ENCODE data around the gene ARID1B. TPM values are rescaled to one million over a fixed set of nuclear protein-coding genes. Genes with fewer than 3 reads are reported as not detected.
A peak's percentile ranks its signal among the peaks of the same experiment; 100 is the strongest.

The ARID1B gene
- total RNA-seq, 1 donor from 2014 or later, result 49.2 TPM

- ATAC-seq (ENCODE audit: poor library complexity) (no peak), DNase-seq (no peak)
- intact Hi-C loops (cut with DNase I), result no loop called here
Measured at GRCh38 chr6:157078326-157078725, 301.1 kb downstream of the ARID1B start.

DNA sequence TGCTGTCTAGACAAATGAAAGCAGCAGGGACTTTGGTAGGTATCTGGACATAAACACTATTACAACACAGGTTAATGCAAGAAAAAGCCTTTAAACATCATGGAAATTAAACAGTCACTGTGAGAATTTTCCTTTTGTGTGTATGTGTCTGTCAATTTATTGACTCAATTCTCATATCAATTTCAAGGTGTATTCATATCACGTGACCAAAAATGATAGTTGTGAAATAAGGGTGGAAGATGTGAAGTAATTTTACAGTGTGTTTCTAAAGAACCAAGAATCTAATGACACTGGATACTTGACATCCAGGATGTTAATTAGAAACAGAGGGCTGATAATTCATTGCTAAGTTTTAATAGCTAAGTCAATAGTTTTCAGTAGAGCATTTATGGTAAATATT lies 302.1 kb downstream of the ARID1B start:
- intact Hi-C loops (cut with DNase I), result no loop called here
- DNase-seq (no peak), ATAC-seq (ENCODE audit: poor library complexity) (no peak)

GRCh38 chr6:157079771-157080170 lies 302.6 kb downstream of the ARID1B start:
- no peak for ATAC-seq (ENCODE audit: poor library complexity)
- DNase-seq, result no peak
- intact Hi-C loops (cut with DNase I), result no loop called here

- ATAC-seq (ENCODE audit: poor library complexity), result no peak
- intact Hi-C loops (cut with DNase I), result no loop called here
Measured at GRCh38 chr6:157080986-157081391, 303.8 kb downstream of the ARID1B start.

GRCh38 chr6:157083343-157083742 lies 306.2 kb downstream of the ARID1B start:
- DNase-seq (no peak), ATAC-seq (ENCODE audit: poor library complexity) (no peak)
- intact Hi-C loops (cut with DNase I), result no loop called here

More at GRCh38 chr6:157080986-157081391, 303.8 kb downstream of the ARID1B start:
- DNase-seq, result no peak

DNA sequence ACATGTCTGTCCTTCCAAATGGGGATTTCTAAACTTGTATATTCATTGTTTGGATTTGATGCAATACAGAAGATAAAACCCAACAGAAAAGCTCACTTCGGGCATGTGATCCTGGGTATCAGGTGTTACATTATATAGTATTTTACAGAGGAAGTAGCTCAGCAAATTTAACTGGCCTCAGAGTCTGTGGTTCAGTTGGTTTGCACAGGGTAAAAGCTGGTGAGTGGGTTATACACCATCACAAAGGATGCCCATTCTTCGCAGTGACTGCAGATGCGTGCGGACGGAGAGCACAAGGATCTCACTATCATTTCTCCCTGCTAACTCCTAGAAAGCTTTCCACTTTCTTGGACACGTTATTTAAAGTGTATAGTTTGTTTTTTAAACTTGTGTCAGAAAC lies 309.5 kb downstream of the ARID1B start:
- intact Hi-C loops (cut with DNase I), result no loop called here
- ATAC-seq (ENCODE audit: poor library complexity), result no peak
- DNase-seq, result no peak

DNA sequence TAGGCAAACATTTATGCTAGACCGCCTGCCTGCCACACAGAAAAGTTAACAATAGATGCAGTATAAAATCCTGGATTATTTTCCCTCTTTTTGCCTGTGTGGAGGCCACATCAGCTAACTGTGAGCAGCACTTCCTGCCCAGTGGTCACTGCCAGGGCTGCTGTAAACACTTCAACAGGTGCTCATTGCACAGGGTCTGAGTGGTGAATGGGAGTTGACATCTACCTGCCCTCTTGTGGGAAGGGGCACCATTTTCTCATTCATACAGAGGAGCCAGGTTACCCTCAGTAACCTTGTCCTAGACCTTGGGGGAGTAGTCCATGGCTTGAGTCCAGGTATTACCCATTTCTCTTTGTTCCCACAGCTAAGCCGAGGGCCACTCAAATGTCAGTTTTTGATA lies 310.8 kb downstream of the ARID1B start:
- intact Hi-C loops (cut with DNase I), result no loop called here
- ATAC-seq (ENCODE audit: poor library complexity) (peak; percentile 37), DNase-seq (no peak)

GRCh38 chr6:157088841-157089240 lies 311.7 kb downstream of the ARID1B start:
- no peak for DNase-seq
- intact Hi-C loops (cut with DNase I), result no loop called here
- no peak for ATAC-seq (ENCODE audit: poor library complexity)

DNA sequence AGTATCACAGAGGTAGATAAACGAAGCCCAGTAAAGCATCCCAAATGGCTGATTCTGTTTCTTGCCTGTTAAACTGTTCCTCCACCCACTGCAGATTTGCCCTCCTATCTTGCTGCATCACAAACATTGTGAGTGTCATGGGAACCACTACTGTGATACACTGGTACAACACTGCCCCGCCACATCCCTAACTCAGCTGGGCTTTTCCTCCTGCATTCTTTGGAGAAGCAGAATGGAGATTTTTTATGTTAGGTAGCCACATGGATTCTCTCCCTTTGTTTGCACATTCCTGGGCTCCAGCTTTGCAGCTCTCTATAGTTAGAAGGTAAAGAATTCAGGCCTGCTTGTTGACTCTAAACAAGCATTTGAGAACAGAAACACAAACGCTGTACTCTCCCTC lies 312.1 kb downstream of the ARID1B start:
- ATAC-seq (ENCODE audit: poor library complexity) (no peak), DNase-seq (no peak)
- intact Hi-C loops (cut with DNase I), result no loop called here

DNA sequence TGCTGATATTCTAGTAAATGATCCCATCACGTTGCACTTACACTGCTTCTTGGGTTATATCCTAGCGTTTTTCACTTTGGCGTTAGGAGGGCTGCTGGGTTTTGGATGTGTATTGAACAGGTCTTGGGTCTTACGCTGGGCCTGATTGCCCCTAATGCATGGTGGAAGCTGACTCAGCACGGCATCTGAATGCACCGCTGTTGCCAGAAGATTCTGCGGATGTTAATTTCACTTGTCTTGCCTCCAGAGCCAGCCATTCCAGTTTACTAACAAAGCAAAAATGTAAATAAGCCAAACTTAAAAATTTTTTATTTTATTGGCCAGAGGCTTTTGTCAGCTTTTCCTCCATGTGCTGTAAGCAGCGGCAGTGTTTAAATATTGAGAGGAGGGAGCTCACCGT lies 312.7 kb downstream of the ARID1B start:
- ATAC-seq (ENCODE audit: poor library complexity) (no peak), DNase-seq (no peak)
- intact Hi-C loops (cut with DNase I), result no loop called here

DNA sequence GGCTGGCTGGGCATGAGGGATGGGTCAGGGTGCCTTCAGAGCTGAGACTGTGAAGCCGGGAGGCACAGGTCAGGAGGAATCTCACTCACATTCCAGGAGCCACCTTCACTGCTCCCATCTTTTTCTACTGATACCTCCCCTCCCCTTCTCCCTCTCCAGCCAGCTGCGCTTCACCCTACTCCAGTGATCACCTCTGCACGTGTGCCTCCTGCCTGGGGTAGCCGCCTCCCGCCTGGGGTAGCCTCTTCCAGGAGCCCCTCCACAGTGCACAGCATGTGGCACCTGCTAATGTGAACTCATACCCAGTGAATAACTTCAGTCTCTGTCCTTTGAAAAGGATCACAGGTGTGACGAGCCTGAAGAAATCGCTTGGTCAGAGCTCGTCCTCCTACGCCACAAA lies 313.6 kb downstream of the ARID1B start:
- intact Hi-C loops (cut with DNase I), result no loop called here
- DNase-seq, result no peak
- ATAC-seq (ENCODE audit: poor library complexity), result no peak

DNA sequence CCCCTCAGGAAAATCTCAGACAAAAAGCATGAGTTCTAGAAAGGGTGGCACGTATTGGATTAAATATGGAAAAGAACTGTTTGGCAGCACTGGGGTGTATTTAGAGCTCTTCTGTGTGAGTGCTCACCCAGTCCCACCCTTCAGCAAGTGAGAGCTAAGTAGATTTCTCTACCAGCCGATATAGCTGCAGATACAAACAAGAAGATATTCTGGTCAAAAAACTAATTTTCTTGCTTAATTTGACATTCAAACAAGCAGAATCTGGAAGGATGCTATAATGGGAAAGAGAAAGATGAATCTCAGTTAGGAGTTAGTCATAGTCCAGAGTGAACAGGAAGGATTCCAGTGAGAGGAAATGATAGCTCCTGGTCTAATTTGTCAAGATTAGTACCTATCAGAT lies 314.1 kb downstream of the ARID1B start:
- ATAC-seq (ENCODE audit: poor library complexity) (no peak), DNase-seq (no peak)
- intact Hi-C loops (cut with DNase I), result no loop called here

GRCh38 chr6:157091856-157092460 lies 314.8 kb downstream of the ARID1B start:
- intact Hi-C loops (cut with DNase I), result no loop called here
- ATAC-seq (ENCODE audit: poor library complexity) (peak; percentile 33), DNase-seq (no peak)

GRCh38 chr6:157092736-157093135 lies 315.6 kb downstream of the ARID1B start:
- DNase-seq, result no peak
- intact Hi-C loops (cut with DNase I), result no loop called here
- peak; percentile 68 for ATAC-seq (ENCODE audit: poor library complexity)

DNA sequence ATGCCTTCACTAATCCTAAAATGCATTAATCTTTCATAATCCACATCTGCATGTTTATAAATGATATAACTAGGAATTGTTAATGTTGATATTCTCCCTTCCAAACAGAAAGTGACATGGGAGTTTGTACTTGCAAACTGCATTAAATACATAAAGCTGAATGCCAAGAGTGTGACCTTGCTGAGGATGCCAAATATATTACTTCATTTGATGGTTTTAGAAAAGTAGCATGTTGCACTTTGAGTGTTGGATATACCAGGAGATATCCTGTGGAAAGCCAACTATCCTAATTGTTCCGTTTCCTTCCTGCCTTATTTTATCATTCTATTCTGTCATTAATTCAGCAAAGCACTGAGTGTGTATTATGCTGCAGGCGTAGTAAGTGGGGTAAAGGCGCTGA lies 316.4 kb downstream of the ARID1B start:
- intact Hi-C loops (cut with DNase I), result no loop called here
- no peak for ATAC-seq (ENCODE audit: poor library complexity)
- DNase-seq, result no peak

GRCh38 chr6:157094038-157094437 lies 316.9 kb downstream of the ARID1B start:
- ATAC-seq (ENCODE audit: poor library complexity) (no peak), DNase-seq (no peak)
- intact Hi-C loops (cut with DNase I), result no loop called here

DNA sequence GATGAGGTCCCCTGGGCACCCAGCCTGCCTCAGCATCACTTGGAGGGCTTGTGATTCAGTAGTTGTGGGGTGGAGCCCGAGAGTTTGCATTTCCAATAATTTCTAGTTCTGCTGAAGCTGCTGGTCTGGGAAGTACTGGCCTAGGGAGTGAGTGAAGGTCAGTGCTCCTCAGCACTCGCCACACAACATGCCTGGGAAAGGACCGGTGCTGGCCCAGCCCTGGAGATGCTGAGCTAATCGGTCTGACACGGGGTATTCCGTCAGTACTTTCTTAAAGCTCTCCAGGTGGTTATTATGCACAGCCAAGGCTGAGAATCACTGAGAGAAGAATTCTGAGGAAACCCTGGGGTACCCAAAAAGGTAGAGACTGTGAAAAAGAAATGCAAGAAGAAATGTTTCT lies 317.9 kb downstream of the ARID1B start:
- DNase-seq (no peak), ATAC-seq (ENCODE audit: poor library complexity) (no peak)
- intact Hi-C loops (cut with DNase I), result no loop called here

- intact Hi-C loops (cut with DNase I), result no loop called here
- DNase-seq, result no peak
- ATAC-seq (ENCODE audit: poor library complexity), result no peak
Measured at GRCh38 chr6:157095569-157095968, 318.4 kb downstream of the ARID1B start.

- ATAC-seq (ENCODE audit: poor library complexity), result no peak
- intact Hi-C loops (cut with DNase I), result no loop called here
- no peak for DNase-seq
Measured at GRCh38 chr6:157096105-157096504, 318.9 kb downstream of the ARID1B start.

- intact Hi-C loops (cut with DNase I), result no loop called here
- DNase-seq (peak; percentile 51), ATAC-seq (ENCODE audit: poor library complexity) (peak; percentile 74)
Measured at GRCh38 chr6:157096522-157096921, 319.3 kb downstream of the ARID1B start.

- peak; percentile 17 for ATAC-seq (ENCODE audit: poor library complexity)
Measured at GRCh38 chr6:157097255-157097955, 320.2 kb downstream of the ARID1B start.

More at GRCh38 chr6:157097255-157097955, 320.2 kb downstream of the ARID1B start:
- intact Hi-C loops (cut with DNase I), result no loop called here
- DNase-seq, result no peak

All from Right ventricle myocardium superior (tissue), 1 donor.